HFF-Myc (cell line): ENCODE measurements around the gene HBQ1.
A peak's percentile ranks its signal among the peaks of the same experiment; 100 is the strongest.
"Not testable (repeated sequence)": the region's sequence is repeated elsewhere in the genome, so short reads cannot be mapped to it uniquely, and the experiment has no call there.

Experiments used
- DNase-seq: peaks from one replicate; pipeline ENCODE4 v3.0.0-alpha.2; 2011; ENCODE audit warnings: low read depth; ENCODE audit errors: extremely low read depth
- H3K4me3 ChIP-seq: replicated peaks from 2 replicates; pipeline ENCODE4 v1.5.1; 2011; ENCODE audit warnings: low read depth, mild to moderate bottlenecking, control low read depth, low read length
- CTCF ChIP-seq: IDR thresholded peaks from 2 replicates; pipeline ENCODE4 v1.5.1; 2012; ENCODE audit warnings: mild to moderate bottlenecking, low read depth, low read length, control low read depth; ENCODE audit errors: missing control alignments

Gene HBQ1

DNA sequence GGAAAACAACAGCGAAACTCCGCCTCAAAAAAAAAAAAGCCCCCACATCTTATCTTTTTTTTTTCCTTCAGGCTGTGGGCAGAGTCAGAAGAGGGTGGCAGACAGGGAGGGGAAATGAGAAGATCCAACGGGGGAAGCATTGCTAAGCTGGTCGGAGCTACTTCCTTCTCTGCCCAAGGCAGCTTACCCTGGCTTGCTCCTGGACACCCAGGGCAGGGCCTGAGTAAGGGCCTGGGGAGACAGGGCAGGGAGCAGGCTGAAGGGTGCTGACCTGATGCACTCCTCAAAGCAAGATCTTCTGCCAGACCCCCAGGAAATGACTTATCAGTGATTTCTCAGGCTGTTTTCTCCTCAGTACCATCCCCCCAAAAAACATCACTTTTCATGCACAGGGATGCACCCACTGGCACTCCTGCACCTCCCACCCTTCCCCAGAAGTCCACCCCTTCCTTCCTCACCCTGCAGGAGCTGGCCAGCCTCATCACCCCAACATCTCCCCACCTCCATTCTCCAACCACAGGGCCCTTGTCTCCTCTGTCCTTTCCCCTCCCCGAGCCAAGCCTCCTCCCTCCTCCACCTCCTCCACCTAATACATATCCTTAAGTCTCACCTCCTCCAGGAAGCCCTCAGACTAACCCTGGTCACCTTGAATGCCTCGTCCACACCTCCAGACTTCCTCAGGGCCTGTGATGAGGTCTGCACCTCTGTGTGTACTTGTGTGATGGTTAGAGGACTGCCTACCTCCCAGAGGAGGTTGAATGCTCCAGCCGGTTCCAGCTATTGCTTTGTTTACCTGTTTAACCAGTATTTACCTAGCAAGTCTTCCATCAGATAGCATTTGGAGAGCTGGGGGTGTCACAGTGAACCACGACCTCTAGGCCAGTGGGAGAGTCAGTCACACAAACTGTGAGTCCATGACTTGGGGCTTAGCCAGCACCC lies 5.0 kb upstream of the HBQ1 start:
- H3K4me3 ChIP-seq: no peak overlapping the region
- no peak for TF ChIP-seq CTCF
- no peak for DNase-seq

DNA sequence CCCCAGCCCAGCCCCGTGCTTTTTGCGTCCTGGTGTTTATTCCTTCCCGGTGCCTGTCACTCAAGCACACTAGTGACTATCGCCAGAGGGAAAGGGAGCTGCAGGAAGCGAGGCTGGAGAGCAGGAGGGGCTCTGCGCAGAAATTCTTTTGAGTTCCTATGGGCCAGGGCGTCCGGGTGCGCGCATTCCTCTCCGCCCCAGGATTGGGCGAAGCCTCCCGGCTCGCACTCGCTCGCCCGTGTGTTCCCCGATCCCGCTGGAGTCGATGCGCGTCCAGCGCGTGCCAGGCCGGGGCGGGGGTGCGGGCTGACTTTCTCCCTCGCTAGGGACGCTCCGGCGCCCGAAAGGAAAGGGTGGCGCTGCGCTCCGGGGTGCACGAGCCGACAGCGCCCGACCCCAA lies 4.3 kb upstream of the HBQ1 start:
- not testable (repeated sequence) for DNase-seq

DNA sequence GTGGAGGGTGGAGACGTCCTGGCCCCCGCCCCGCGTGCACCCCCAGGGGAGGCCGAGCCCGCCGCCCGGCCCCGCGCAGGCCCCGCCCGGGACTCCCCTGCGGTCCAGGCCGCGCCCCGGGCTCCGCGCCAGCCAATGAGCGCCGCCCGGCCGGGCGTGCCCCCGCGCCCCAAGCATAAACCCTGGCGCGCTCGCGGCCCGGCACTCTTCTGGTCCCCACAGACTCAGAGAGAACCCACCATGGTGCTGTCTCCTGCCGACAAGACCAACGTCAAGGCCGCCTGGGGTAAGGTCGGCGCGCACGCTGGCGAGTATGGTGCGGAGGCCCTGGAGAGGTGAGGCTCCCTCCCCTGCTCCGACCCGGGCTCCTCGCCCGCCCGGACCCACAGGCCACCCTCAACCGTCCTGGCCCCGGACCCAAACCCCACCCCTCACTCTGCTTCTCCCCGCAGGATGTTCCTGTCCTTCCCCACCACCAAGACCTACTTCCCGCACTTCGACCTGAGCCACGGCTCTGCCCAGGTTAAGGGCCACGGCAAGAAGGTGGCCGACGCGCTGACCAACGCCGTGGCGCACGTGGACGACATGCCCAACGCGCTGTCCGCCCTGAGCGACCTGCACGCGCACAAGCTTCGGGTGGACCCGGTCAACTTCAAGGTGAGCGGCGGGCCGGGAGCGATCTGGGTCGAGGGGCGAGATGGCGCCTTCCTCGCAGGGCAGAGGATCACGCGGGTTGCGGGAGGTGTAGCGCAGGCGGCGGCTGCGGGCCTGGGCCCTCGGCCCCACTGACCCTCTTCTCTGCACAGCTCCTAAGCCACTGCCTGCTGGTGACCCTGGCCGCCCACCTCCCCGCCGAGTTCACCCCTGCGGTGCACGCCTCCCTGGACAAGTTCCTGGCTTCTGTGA lies 3.5 kb upstream of the HBQ1 start, which contains the start of gene HBA1:
TSS of gene HBA1 (plus strand) at position 204 of the 906 bp plus-strand sequence. CDS start at position 241, 37 bp downstream.
- H3K4me3 ChIP-seq: 0 out of 2 replicates have a peak within 1 kb of the TSS, but pooled peaks have one; percentile 4
- DNase-seq: not testable (repeated sequence)

More for the DNA sequence above, 4.3 kb upstream of the HBQ1 start:
- H3K4me3 ChIP-seq: not testable (repeated sequence)

GRCh38 chr16:177394-177822 lies 2.9 kb upstream of the HBQ1 start:
- H3K4me3 ChIP-seq: 0 out of 2 replicates have a peak overlapping the region, but pooled peaks have one; percentile 4
- peak; percentile 33 for DNase-seq
- TF ChIP-seq CTCF: no peak

DNA sequence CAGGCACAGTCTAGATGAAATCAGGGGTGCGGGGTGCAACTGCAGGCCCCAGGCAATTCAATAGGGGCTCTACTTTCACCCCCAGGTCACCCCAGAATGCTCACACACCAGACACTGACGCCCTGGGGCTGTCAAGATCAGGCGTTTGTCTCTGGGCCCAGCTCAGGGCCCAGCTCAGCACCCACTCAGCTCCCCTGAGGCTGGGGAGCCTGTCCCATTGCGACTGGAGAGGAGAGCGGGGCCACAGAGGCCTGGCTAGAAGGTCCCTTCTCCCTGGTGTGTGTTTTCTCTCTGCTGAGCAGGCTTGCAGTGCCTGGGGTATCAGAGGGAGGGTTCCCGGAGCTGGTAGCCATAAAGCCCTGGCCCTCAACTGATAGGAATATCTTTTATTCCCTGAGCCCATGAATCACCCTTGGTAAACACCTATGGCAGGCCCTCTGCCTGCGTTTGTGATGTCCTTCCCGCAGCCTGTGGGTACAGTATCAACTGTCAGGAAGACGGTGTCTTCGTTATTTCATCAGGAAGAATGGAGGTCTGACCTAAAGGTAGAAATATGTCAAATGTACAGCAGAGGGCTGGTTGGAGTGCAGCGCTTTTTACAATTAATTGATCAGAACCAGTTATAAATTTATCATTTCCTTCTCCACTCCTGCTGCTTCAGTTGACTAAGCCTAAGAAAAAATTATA lies 2.1 kb upstream of the HBQ1 start:
- no peak for DNase-seq
- H3K4me3 ChIP-seq: no peak overlapping the region
- no peak for TF ChIP-seq CTCF

DNA sequence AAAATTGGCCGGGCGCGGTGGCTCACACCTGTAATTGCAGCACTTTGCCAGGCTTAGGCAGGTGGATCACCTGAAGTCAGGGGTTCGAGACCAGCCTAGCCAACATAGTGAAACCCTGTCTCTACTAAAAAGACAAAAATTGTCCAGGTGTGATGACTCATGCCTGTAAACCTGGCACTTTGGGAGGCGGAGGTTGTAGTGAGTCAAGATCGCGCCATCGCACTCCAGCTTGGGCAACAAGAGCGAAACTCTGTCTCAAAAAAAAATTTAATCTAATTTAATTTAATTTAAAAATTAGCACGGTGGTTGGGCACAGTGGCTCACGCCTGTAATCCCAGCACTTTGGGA lies 1.6 kb upstream of the HBQ1 start:
- TF ChIP-seq CTCF: no peak
- no peak overlapping the region for H3K4me3 ChIP-seq
- DNase-seq: no peak

- TF ChIP-seq CTCF: no peak
- no peak for DNase-seq
- no peak overlapping the region for H3K4me3 ChIP-seq
These were observed 807 bp upstream of the HBQ1 start for GRCh38 chr16:179211-180092.
